Loucy (cell line): Measurements from ENCODE around the gene RGS16.

Source experiments
- H2AFZ ChIP-seq: fragments of 200-600 bp; sonication (generic); 2 replicates; pipeline ENCODE4 v1.6.0; 2016; ENCODE audit warnings: antibody characterized with exemption, mild to moderate bottlenecking, low read length, moderate library complexity
- H3F3A ChIP-seq: fragments of 200-600 bp; 2 replicates; pipeline ENCODE4 v1.6.0; 2016; ENCODE audit warnings: antibody characterized with exemption, low read depth, mild to moderate bottlenecking
- H3K27me3 ChIP-seq: fragments of 200-600 bp; sonication (generic); 2 replicates; pipeline ENCODE4 v1.6.1; 2014; ENCODE audit warnings: low read length, mild to moderate bottlenecking; ENCODE audit not compliant: insufficient read depth, poor library complexity, severe bottlenecking
- H3K36me3 ChIP-seq: fragments of 200-600 bp; sonication (generic); 2 replicates; pipeline ENCODE4 v1.6.1; 2016; ENCODE audit warnings: low read length; ENCODE audit not compliant: insufficient read depth
- H3K4me1 ChIP-seq: fragments of 200-600 bp; sonication (generic); 2 replicates; pipeline ENCODE4 v1.5.1; 2014; ENCODE audit warnings: low read length, mild to moderate bottlenecking; ENCODE audit not compliant: insufficient read depth, poor library complexity, severe bottlenecking
- H3K4me2 ChIP-seq: fragments of 200-600 bp; sonication (generic); 2 replicates; pipeline ENCODE4 v1.6.0; 2014; ENCODE audit warnings: antibody characterized with exemption, low read length, low read depth, mild to moderate bottlenecking; ENCODE audit not compliant: poor library complexity, severe bottlenecking
- H3K4me3 ChIP-seq: fragments of 200-600 bp; sonication (generic); 2 replicates; pipeline ENCODE4 v1.5.1; 2014; ENCODE audit warnings: low read length, mild to moderate bottlenecking, mixed read lengths; ENCODE audit not compliant: poor library complexity, severe bottlenecking
- H3K79me2 ChIP-seq: fragments of 200-600 bp; sonication (generic); 2 replicates; pipeline ENCODE4 v1.6.1; 2014; ENCODE audit warnings: low read length; ENCODE audit not compliant: insufficient read depth
- H3K9ac ChIP-seq: fragments of 200-600 bp; sonication (generic); 2 replicates; pipeline ENCODE4 v1.6.0; 2014; ENCODE audit warnings: mild to moderate bottlenecking, low read depth, low read length, moderate library complexity; ENCODE audit not compliant: poor library complexity, severe bottlenecking
- H3K9me2 ChIP-seq: fragments of 200-600 bp; sonication (generic); replicated peaks from 2 replicates; pipeline ENCODE4 v1.6.1; 2016; ENCODE audit warnings: low read depth, low read length, mixed read lengths
- H3K9me3 ChIP-seq: fragments of 200-600 bp; sonication (generic); 2 replicates; pipeline ENCODE4 v1.6.1; 2014; ENCODE audit warnings: mild to moderate bottlenecking, antibody characterized with exemption, low read length, low read depth; ENCODE audit not compliant: insufficient read depth
- H4K20me1 ChIP-seq: fragments of 200-600 bp; sonication (generic); 2 replicates; pipeline ENCODE4 v1.6.0; 2014; ENCODE audit warnings: antibody characterized with exemption, low read length, mild to moderate bottlenecking; ENCODE audit not compliant: insufficient read depth, poor library complexity, severe bottlenecking
- EZH2phosphoT487 ChIP-seq: fragments of 200-600 bp; IDR thresholded peaks from 2 replicates; pipeline ENCODE4 v1.6.1; 2018; ENCODE audit warnings: antibody characterized with exemption, mild to moderate bottlenecking, moderate library complexity, borderline replicate concordance
- TF ChIP-seq, protein P1 (sequence below): fragments of 200-600 bp; sonication (generic); conservative IDR thresholded peaks from 2 replicates; pipeline ENCODE4 v1.5.1; 2014; ENCODE audit warnings: mild to moderate bottlenecking, antibody characterized with exemption, low read length

The RGS16 gene

DNA sequence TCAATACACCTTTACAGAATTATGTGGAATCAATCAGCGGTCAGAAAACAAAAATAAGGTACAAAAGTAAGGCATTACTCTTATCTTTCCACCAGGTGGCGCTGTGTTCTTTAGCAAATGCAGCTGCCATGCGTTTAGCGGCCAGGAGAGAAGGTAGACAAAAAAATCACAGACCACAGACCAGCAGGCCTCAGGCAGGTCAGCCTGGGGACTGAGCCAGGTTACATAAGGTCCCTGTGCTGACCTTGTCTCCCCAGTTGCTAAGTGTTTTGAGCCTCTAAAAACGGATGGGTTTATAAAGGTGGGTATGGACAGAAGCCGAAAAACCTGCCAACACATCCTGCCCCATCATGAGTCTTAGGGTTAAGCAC is 2.8 kb downstream of the RGS16 start:
- no peaks in the 10 kb centered on the region for H4K20me1 ChIP-seq
- no peaks in the 10 kb centered on the region for H3K9me3 ChIP-seq
- H3K79me2 ChIP-seq, result 0 out of 2 replicates have a peak, but pooled peaks cover 2% of the 10 kb centered on the region
- no peaks in the 10 kb centered on the region for H3K36me3 ChIP-seq
- H3K9ac ChIP-seq, result no peak overlapping the region
- H3K4me1 ChIP-seq, result peaks cover 23% of the 10 kb centered on the region
- H3K9me2 ChIP-seq, result no peaks in the 10 kb centered on the region
- H3K27me3 ChIP-seq, result no peaks in the 10 kb centered on the region
- no peak overlapping the region for H3K4me3 ChIP-seq
- TF ChIP-seq EZH2phosphoT487, result no peak
- TF ChIP-seq, protein P1, sequence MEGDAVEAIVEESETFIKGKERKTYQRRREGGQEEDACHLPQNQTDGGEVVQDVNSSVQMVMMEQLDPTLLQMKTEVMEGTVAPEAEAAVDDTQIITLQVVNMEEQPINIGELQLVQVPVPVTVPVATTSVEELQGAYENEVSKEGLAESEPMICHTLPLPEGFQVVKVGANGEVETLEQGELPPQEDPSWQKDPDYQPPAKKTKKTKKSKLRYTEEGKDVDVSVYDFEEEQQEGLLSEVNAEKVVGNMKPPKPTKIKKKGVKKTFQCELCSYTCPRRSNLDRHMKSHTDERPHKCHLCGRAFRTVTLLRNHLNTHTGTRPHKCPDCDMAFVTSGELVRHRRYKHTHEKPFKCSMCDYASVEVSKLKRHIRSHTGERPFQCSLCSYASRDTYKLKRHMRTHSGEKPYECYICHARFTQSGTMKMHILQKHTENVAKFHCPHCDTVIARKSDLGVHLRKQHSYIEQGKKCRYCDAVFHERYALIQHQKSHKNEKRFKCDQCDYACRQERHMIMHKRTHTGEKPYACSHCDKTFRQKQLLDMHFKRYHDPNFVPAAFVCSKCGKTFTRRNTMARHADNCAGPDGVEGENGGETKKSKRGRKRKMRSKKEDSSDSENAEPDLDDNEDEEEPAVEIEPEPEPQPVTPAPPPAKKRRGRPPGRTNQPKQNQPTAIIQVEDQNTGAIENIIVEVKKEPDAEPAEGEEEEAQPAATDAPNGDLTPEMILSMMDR, result peak; percentile 95
- H3F3A ChIP-seq, result no peaks in the 10 kb centered on the region; the same call in 1 of the 2 replicates
- H3K4me2 ChIP-seq, result peak overlapping the region; percentile 11
- no peak overlapping the region for H2AFZ ChIP-seq

DNA sequence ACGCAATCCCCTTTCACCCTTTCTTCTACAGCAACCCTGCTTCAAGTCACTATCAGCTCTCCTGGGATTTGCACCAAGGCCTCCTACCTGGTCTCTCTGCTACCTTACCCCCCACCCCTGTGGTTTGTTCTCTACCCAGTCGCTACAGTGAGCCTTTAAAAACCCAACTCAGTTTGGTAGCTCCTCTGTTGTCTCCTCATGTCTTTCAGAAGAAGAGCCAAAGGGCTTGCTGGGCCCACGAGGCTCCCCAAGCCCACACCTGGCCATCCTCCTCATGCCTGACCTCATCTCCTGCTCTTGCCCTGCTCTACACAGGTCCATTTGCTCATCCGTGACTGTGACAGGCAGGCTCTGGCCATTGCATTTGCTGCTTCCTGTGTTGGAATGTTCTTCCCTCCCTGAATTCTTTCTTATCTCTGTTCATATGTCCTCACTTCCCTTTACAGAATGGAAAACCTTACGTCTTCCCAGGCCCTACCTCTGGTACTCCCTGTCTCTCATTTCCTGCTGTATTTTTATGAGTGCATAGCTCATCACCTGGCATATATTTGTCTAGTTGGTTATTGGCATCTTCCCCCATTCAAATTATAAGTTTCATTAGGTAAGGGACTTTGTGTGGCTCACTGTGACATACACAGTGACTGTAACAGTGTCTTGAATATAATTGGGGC is 3.3 kb downstream of the RGS16 start:
- H3F3A ChIP-seq, result no peaks in the 10 kb centered on the region; the same call in 1 of the 2 replicates
- H3K27me3 ChIP-seq, result no peaks in the 10 kb centered on the region
- H2AFZ ChIP-seq, result no peak overlapping the region
- no peaks in the 10 kb centered on the region for H3K9me3 ChIP-seq
- no peak overlapping the region for H3K4me2 ChIP-seq
- H3K36me3 ChIP-seq, result no peaks in the 10 kb centered on the region
- no peak overlapping the region for H3K9ac ChIP-seq
- TF ChIP-seq EZH2phosphoT487, result no peak
- TF ChIP-seq, protein P1, result no peak
- H3K4me1 ChIP-seq, result peaks cover 23% of the 10 kb centered on the region
- H3K4me3 ChIP-seq, result no peak overlapping the region
- H4K20me1 ChIP-seq, result no peaks in the 10 kb centered on the region
- H3K79me2 ChIP-seq, result 0 out of 2 replicates have a peak, but pooled peaks cover 2% of the 10 kb centered on the region
- no peaks in the 10 kb centered on the region for H3K9me2 ChIP-seq

DNA sequence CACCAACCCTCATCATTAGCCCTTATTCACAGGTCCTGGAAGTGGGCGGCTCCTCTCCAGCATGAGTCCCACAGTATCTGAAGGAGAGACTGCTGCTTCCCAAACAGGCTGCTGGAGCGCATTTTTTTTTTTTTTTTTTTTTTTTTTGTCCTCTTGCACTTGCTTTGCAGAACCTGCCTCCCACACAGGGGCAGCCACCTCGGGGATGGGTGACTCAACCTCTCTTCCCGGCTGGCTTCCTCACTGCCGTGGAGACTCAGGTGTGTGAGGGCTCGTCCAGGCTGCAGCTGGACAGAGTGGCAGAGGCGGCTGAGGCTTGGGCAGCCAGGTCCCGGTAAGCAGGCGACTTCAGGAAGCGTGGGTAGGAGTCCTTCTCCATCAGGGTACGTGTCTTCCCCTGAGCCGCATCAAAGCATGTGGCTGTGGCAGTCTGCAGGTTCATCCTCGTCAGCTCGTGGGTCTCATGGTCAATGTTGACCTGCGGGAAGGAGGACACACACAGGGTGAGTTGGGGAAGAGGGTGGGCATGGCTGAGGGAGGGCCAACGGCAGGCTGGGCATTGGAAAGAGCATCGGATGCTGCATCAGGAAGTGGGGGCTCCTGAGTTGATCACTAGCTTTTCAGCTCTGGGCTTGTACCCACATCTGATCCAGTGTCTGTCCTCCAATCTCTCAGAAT is 4.0 kb downstream of the RGS16 start:
- no peaks in the 10 kb centered on the region for H3K9me2 ChIP-seq
- 0 out of 2 replicates have a peak, but pooled peaks cover 2% of the 10 kb centered on the region for H3K79me2 ChIP-seq
- H3K36me3 ChIP-seq, result no peaks in the 10 kb centered on the region
- no peak overlapping the region for H3K9ac ChIP-seq
- no peaks in the 10 kb centered on the region for H4K20me1 ChIP-seq
- no peak overlapping the region for H2AFZ ChIP-seq
- H3K4me1 ChIP-seq, result peaks cover 23% of the 10 kb centered on the region
- no peak overlapping the region for H3K4me3 ChIP-seq
- no peaks in the 10 kb centered on the region for H3K27me3 ChIP-seq
- no peak overlapping the region for H3K4me2 ChIP-seq
- TF ChIP-seq, protein P1, result no peak
- no peak for TF ChIP-seq EZH2phosphoT487
- no peaks in the 10 kb centered on the region for H3K9me3 ChIP-seq
- no peaks in the 10 kb centered on the region; the same call in 1 of the 2 replicates for H3F3A ChIP-seq
